ENCODE measurements around the gene CTNNA2.

The CTNNA2 gene

GRCh38 chr2:80364524-80365212, 851.8 kb downstream of the CTNNA2 start:
- no peak for ATAC-seq
- Mint-ChIP-seq H3K36me3 (no peaks in the 10 kb centered on the region), H3K27me3 (no peaks in the 10 kb centered on the region), H3K9me3 (no peaks in the 10 kb centered on the region), H3K4me3 (no peak overlapping the region), H3K27ac (no peak overlapping the region), H3K4me1 (no peaks in the 10 kb centered on the region)

GRCh38 chr2:80365762-80366161, 852.9 kb downstream of the CTNNA2 start:
- Mint-ChIP-seq H3K36me3 (no peaks in the 10 kb centered on the region), H3K4me1 (no peaks in the 10 kb centered on the region), H3K27ac (no peak overlapping the region), H3K27me3 (no peaks in the 10 kb centered on the region), H3K9me3 (peaks cover 3% of the 10 kb centered on the region), H3K4me3 (no peak overlapping the region)
- no peak for ATAC-seq

DNA sequence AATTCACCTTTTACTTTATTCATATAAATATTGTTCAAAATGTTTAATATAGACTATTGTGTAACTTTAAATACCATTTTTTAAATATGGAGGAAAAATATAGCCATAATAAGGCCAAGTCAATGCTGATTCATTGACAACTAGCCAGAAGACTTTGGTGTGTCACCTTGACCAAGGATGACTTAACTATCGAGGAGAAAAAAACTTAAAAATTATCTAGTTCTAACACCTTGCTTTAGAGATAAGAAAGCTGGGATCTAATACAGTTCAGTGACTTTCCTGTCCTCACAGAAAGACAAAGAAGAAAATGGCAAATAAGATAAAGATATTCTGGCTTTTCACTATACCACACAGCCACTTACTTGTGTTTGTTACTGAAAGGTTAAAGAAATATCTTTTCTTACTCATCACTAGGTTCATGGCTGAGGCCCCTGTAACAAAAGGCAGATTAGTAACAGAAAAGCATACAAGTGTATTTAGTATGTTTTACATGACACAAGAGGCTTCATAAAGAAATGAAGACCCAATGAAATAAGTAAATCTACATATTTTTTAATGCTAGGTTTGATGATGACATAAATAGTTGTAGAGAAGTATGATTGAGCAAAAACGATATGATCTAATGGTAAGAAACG, 857.6 kb downstream of the CTNNA2 start:
- Mint-ChIP-seq H3K36me3 (no peaks in the 10 kb centered on the region), H3K27me3 (no peaks in the 10 kb centered on the region), H3K4me1 (no peaks in the 10 kb centered on the region), H3K9me3 (peaks cover 3% of the 10 kb centered on the region), H3K27ac (no peak overlapping the region), H3K4me3 (no peak overlapping the region)
- no peak for ATAC-seq

- H3K4me3 Mint-ChIP-seq = no peak overlapping the region
- peaks cover 6% of the 10 kb centered on the region for H3K9me3 Mint-ChIP-seq
- no peak for ATAC-seq
- no peaks in the 10 kb centered on the region for H3K36me3 Mint-ChIP-seq
- no peaks in the 10 kb centered on the region for H3K4me1 Mint-ChIP-seq
- H3K27ac Mint-ChIP-seq = no peak overlapping the region
- H3K27me3 Mint-ChIP-seq = no peaks in the 10 kb centered on the region
Measured at GRCh38 chr2:80374105-80374504, 861.3 kb downstream of the CTNNA2 start.

DNA sequence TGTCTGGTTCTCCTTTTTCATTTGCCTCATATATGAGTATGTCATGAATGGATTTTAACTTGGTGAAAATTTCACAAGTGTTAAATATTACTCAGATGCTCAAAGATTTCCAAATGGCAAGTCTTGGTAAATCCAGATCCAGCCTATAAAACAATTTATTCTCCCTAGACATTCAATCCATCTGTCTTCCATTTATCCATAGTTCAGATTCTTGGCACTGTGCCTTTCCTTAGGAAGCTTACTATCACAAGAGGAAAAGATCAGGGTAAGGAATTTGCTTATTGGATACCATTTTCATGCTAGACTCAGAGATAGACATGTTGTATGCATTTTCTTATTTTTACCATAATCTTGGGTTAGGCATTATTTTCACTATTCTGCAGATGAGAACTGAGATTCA, 864.2 kb downstream of the CTNNA2 start:
- no peak for ATAC-seq
- H3K4me3 Mint-ChIP-seq = no peak overlapping the region
- no peaks in the 10 kb centered on the region for H3K27me3 Mint-ChIP-seq
- H3K9me3 Mint-ChIP-seq = peaks cover 2% of the 10 kb centered on the region
- no peaks in the 10 kb centered on the region for H3K4me1 Mint-ChIP-seq
- H3K27ac Mint-ChIP-seq = no peak overlapping the region
- H3K36me3 Mint-ChIP-seq = no peaks in the 10 kb centered on the region

- Mint-ChIP-seq H3K27me3 (no peaks in the 10 kb centered on the region), H3K27ac (no peak overlapping the region), H3K36me3 (no peaks in the 10 kb centered on the region), H3K9me3 (peaks cover 2% of the 10 kb centered on the region), H3K4me1 (no peaks in the 10 kb centered on the region), H3K4me3 (no peak overlapping the region)
- no peak for ATAC-seq
Measured at GRCh38 chr2:80380736-80381135, 867.9 kb downstream of the CTNNA2 start.

DNA sequence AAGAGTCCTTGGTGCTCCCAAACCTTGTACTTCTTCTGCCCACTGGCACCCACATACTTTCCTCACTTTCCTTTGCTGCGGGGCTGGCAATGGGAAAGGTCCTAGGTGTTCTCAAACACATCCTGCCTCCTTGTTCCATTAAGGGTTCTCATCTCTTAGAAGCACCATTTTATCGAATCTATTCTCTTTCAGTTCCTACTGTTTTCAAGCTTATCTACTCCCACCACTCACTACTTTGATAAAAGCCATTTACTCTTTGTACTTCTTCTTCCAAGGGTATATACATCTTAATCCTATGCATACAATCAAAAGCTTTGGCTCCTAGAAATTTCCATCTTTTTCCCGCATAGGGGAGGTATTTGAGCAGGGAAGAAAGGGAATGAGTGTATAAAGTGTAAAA, 868.8 kb downstream of the CTNNA2 start:
- Mint-ChIP-seq H3K36me3 (no peaks in the 10 kb centered on the region), H3K9me3 (peaks cover 2% of the 10 kb centered on the region), H3K4me1 (no peaks in the 10 kb centered on the region), H3K27ac (no peak overlapping the region), H3K4me3 (no peak overlapping the region), H3K27me3 (no peaks in the 10 kb centered on the region)
- no peak for ATAC-seq

DNA sequence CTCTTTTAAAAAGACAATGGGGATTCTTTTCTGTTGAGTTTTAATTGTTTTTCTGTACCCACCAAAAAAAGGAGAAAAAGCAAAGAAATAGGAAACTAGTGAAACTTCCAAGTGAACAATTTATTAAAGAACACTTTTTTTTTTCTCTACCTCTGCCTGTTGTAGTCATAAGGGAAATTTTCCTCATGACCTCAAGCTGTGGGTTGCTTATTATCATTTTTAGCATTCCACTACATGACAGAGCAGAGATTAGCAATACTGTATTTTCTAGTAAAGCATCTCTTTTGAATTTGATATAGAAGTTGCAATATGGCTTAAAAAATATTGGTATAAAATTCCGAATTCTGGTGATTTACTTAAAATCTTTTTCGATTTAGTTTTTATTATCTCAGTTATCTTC, 879.6 kb downstream of the CTNNA2 start:
- no peak overlapping the region for H3K4me3 Mint-ChIP-seq
- no peaks in the 10 kb centered on the region for H3K4me1 Mint-ChIP-seq
- no peak for ATAC-seq
- peaks cover 7% of the 10 kb centered on the region for H3K9me3 Mint-ChIP-seq
- no peaks in the 10 kb centered on the region for H3K27me3 Mint-ChIP-seq
- H3K36me3 Mint-ChIP-seq = no peaks in the 10 kb centered on the region
- H3K27ac Mint-ChIP-seq = no peak overlapping the region

DNA sequence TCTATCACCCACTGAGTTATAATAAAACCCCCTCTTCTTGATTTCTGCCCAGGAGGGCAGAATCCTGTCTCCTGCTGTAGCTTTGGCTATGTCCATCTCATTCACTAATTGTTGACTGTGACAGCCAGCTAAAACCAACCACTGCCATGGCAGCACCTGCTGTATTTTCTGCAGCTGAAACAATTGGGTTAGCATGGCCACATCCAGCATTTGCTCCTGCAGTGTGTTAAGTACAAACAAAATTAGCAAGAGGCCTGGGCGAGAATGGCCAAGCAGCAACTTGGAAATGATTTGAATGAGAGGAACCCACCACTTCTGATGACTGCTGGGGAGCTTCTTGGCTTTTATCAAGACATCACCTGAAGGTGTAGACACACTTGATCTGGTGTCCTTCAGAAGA, 881.1 kb downstream of the CTNNA2 start:
- H3K4me3 Mint-ChIP-seq = no peak overlapping the region
- H3K27me3 Mint-ChIP-seq = no peaks in the 10 kb centered on the region
- no peaks in the 10 kb centered on the region for H3K4me1 Mint-ChIP-seq
- H3K9me3 Mint-ChIP-seq = peaks cover 11% of the 10 kb centered on the region
- no peak overlapping the region for H3K27ac Mint-ChIP-seq
- no peak for ATAC-seq
- H3K36me3 Mint-ChIP-seq = no peaks in the 10 kb centered on the region

DNA sequence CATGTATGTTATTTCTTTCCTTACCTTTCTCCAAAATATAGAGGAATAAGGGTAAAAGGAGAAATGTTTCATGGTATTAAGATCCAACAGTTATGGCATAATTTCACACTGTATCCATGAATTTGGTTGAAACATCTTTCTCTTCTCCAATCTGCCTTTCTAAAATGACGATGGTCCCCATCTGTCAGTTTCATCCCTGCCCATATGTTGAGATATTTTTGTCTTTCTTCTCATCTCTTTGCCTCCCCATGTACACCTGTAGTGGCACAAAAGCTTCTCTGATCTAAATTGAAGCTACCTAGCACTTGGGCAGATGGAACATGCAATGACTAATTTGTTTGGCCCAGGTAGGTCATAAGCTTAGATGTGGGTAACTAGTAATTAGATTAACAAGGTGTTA, 882.4 kb downstream of the CTNNA2 start:
- Mint-ChIP-seq H3K9me3 (peaks cover 7% of the 10 kb centered on the region), H3K27ac (no peak overlapping the region), H3K36me3 (no peaks in the 10 kb centered on the region), H3K4me1 (no peaks in the 10 kb centered on the region), H3K4me3 (no peak overlapping the region), H3K27me3 (no peaks in the 10 kb centered on the region)
- no peak for ATAC-seq

DNA sequence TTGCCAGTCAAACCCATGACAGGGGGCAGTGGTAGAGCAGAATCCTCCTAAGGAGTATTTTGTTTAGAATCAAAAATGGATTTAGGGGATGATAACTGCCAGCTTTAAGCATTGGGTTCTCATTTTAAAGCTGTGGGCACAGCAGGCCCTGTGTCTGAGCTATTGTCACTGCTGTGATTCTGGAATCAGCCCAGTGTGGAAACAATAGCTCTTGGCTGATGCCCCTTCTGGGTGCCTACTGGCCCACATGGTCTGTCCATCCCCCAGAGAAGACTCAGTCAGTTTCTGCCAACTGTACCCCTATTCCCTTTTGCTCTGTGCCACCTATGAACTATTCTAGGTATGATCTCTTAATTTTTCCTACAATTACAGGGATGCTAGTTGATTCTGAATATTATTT, 883.4 kb downstream of the CTNNA2 start:
- Mint-ChIP-seq H3K9me3 (peaks cover 12% of the 10 kb centered on the region), H3K36me3 (no peaks in the 10 kb centered on the region), H3K4me1 (no peaks in the 10 kb centered on the region), H3K27ac (no peak overlapping the region), H3K27me3 (no peaks in the 10 kb centered on the region), H3K4me3 (no peak overlapping the region)
- no peak for ATAC-seq

DNA sequence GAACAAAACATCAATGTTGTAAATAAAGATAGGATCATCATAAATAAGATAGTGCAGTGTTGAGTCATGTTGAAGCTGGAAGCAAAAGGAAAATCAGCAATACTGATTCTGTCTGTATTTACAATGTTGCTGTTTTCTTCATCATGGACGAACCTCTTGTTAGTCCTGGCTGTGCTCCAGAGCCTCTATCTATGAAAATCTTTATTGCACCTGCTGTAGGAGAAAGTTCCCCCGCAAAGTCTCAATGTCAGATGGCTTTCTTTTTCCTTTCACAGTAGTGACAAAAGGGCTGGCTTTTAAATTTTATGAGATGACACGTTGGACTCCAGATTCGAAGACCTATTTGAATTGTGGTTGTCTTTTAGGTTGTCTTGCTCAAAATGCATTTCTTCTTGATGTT, 890.2 kb downstream of the CTNNA2 start:
- H3K27ac Mint-ChIP-seq = no peak overlapping the region
- peaks cover 5% of the 10 kb centered on the region for H3K9me3 Mint-ChIP-seq
- H3K36me3 Mint-ChIP-seq = no peaks in the 10 kb centered on the region
- H3K4me1 Mint-ChIP-seq = no peaks in the 10 kb centered on the region
- H3K4me3 Mint-ChIP-seq = no peak overlapping the region
- H3K27me3 Mint-ChIP-seq = no peaks in the 10 kb centered on the region
- no peak for ATAC-seq

DNA sequence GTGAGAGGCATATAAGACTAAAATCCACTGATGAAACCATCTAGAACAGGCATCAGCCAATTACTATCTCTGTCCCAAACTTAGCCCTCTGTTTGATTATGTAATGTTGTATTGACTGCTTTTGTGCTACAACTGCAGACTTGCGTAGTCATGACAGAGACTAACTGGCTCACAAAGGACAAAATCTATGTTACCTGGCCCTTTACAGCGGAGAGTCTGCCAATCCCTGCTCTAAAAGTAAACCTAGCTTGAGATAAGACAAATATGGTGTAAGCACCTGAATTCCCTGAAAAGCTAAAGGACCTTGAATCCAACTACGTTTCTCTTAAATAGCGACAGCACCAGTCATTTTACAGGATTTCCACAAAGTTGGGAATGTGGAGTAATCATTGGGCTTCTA, 894.5 kb downstream of the CTNNA2 start:
- Mint-ChIP-seq H3K4me1 (no peaks in the 10 kb centered on the region), H3K27ac (no peak overlapping the region), H3K4me3 (no peak overlapping the region), H3K9me3 (no peaks in the 10 kb centered on the region), H3K36me3 (no peaks in the 10 kb centered on the region), H3K27me3 (no peaks in the 10 kb centered on the region)
- ATAC-seq = no peak

DNA sequence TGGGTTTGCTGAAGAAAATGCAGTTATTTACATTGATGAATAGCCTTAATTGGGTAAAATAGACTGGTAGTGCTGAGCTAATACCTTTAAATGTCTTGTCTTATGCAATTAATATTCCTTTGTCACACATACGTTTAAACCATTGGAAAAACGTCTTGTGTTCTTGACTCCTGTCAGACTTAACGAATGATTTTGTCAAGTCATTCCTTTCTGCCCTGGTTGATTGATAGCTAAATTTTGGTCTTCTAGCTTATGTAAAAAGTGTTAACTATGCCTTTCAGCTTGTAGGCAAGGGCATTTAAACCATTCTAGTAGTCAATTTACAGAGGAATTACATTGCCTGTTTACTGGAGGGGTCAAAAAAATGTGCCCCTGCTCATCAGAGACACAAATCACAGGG, 897.5 kb downstream of the CTNNA2 start:
- ATAC-seq = no peak
- no peaks in the 10 kb centered on the region for H3K4me1 Mint-ChIP-seq
- H3K9me3 Mint-ChIP-seq = peaks cover 8% of the 10 kb centered on the region
- no peak overlapping the region for H3K27ac Mint-ChIP-seq
- H3K36me3 Mint-ChIP-seq = no peaks in the 10 kb centered on the region
- H3K27me3 Mint-ChIP-seq = no peaks in the 10 kb centered on the region
- H3K4me3 Mint-ChIP-seq = no peak overlapping the region

DNA sequence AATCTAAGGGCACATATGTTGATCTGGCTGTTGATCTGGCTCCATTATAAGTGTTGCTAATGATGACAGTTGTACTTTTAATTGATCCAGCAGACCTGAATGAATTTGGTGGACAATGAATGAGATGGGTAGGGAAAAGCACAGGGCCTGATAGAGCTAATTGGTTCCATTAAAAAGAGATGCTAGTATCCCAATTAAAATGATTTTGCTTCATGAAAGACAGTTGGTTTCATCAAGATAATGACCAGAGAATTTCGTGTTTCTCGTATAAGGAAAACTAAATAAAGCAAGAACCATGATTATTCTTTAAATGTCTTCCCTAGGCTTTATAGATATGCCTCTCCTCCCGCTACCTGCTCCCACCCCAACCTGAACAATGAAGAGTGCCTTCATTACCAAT, 900.3 kb downstream of the CTNNA2 start:
- no peak for ATAC-seq
- H3K9me3 Mint-ChIP-seq = peaks cover 12% of the 10 kb centered on the region
- no peaks in the 10 kb centered on the region for H3K36me3 Mint-ChIP-seq

GRCh38 chr2:80417737-80418136, 904.9 kb downstream of the CTNNA2 start:
- ATAC-seq = no peak
- Mint-ChIP-seq H3K9me3 (peaks cover 14% of the 10 kb centered on the region), H3K36me3 (no peaks in the 10 kb centered on the region), H3K27ac (no peak overlapping the region), H3K4me3 (no peak overlapping the region), H3K4me1 (no peaks in the 10 kb centered on the region), H3K27me3 (no peaks in the 10 kb centered on the region)

More for the DNA sequence above, 900.3 kb downstream of the CTNNA2 start:
- Mint-ChIP-seq H3K4me1 (no peaks in the 10 kb centered on the region), H3K4me3 (no peak overlapping the region), H3K27me3 (no peaks in the 10 kb centered on the region), H3K27ac (no peak overlapping the region)

Data from stimulated activated memory B cell treated with anti-CD40 and anti-IgM and Interleukin-4, amounts not matched to agents 10 μg/mL and 1 μg/mL and 100 μg/mL, for 72 hours (primary cell).